ENCODE measurements around the gene GNPTAB.
"Not testable (repeated sequence)": the region's sequence is repeated elsewhere in the genome, so short reads cannot be mapped to it uniquely, and the experiment has no call there.

The GNPTAB gene

GRCh38 chr12:101813117-101813516, 17.6 kb downstream of the GNPTAB start:
- no peak for DNase-seq (ENCODE audit: low read depth, low spot score)
- H3K27me3 ChIP-seq (ENCODE audit: insufficient read depth, insufficient read length): no peaks in the 10 kb centered on the region
- no peak for TF ChIP-seq ZNF274 (IDR thresholded peaks at IDR 0.05; ENCODE audit: low read depth, low read length)
- TF ChIP-seq YY1 (IDR thresholded peaks at IDR 0.05; ENCODE audit: insufficient read depth, insufficient read length): no peak
- no peak for TF ChIP-seq SUZ12 (IDR thresholded peaks at IDR 0.05; ENCODE audit: extremely low read depth, insufficient read depth, insufficient read length)

DNA sequence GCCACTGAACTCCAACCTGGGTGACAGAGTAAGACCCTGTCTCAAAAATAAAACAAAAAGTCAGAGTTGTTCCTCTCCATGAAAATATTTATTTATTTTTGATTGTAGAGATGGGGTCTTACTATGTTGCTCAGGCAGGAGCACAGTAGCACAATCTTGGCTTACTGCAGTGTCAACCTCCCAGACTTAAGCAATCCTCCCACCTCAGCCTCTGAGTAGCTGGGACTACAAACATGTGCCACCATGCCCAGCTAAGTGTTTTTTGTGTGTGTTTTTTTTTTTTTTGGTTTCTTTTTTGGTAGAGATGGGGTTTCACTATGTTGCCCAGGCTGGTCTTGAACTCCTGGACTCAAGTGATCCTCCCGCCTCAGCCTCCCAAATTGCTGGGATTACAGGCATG, 18.0 kb downstream of the GNPTAB start:
- H3K36me3 ChIP-seq (ENCODE audit: insufficient read depth, insufficient read length, low read length); DNase-seq (ENCODE audit: low read depth, low spot score); H3K9ac ChIP-seq (ENCODE audit: insufficient read length, low read depth); H3K9me3 ChIP-seq (ENCODE audit: insufficient read depth, low read length); H3K4me1 ChIP-seq (ENCODE audit: insufficient read depth, insufficient read length); H3K27me3 ChIP-seq (ENCODE audit: insufficient read depth, insufficient read length); H3K4me3 ChIP-seq (ENCODE audit: insufficient read length, low read depth): not testable (repeated sequence)

More at GRCh38 chr12:101813117-101813516, 17.6 kb downstream of the GNPTAB start:
- no peaks in the 10 kb centered on the region for H3K4me1 ChIP-seq (ENCODE audit: insufficient read depth, insufficient read length)
- no peaks in the 10 kb centered on the region for H3K36me3 ChIP-seq (ENCODE audit: insufficient read depth, insufficient read length, low read length)
- H3K9ac ChIP-seq (ENCODE audit: insufficient read length, low read depth): no peak overlapping the region
- no peak overlapping the region for H3K4me3 ChIP-seq (ENCODE audit: insufficient read length, low read depth)
- no peaks in the 10 kb centered on the region for H3K9me3 ChIP-seq (ENCODE audit: insufficient read depth, low read length)

GRCh38 chr12:101811342-101811741, 19.4 kb downstream of the GNPTAB start:
- H3K4me1 ChIP-seq (ENCODE audit: insufficient read depth, insufficient read length); H3K9ac ChIP-seq (ENCODE audit: insufficient read length, low read depth); H3K9me3 ChIP-seq (ENCODE audit: insufficient read depth, low read length); DNase-seq (ENCODE audit: low read depth, low spot score); H3K36me3 ChIP-seq (ENCODE audit: insufficient read depth, insufficient read length, low read length); H3K27me3 ChIP-seq (ENCODE audit: insufficient read depth, insufficient read length); H3K4me3 ChIP-seq (ENCODE audit: insufficient read length, low read depth): not testable (repeated sequence)

DNA sequence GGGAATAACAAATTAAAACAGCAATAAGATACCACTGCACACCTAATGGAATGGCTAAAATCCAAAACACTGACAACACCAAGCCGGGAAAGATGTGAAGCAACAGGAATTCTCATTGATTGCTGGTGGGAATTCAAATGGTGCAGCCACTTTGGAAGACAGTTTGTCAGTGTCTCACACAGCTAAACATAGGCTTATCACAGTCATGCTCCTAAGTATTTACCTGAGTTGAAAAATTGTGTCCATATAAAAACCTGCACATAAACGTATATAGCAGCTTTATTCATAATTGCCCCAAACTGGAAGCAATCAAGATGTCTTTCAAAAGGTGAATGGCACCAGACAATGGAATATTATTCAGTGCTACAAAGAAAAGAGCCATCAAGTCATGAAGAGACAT, 21.6 kb downstream of the GNPTAB start:
- Histone ChIP-seq H3K4me1 (ENCODE audit: insufficient read depth, insufficient read length) (no peaks in the 10 kb centered on the region), H3K9me3 (ENCODE audit: insufficient read depth, low read length) (no peaks in the 10 kb centered on the region), H3K27me3 (ENCODE audit: insufficient read depth, insufficient read length) (no peaks in the 10 kb centered on the region), H3K9ac (ENCODE audit: insufficient read length, low read depth) (no peak overlapping the region), H3K36me3 (ENCODE audit: insufficient read depth, insufficient read length, low read length) (no peaks in the 10 kb centered on the region), H3K4me3 (ENCODE audit: insufficient read length, low read depth) (no peak overlapping the region)
- TF ChIP-seq SUZ12 (IDR thresholded peaks at IDR 0.05; ENCODE audit: extremely low read depth, insufficient read depth, insufficient read length) (no peak), YY1 (IDR thresholded peaks at IDR 0.05; ENCODE audit: insufficient read depth, insufficient read length) (no peak)
- no peak for DNase-seq (ENCODE audit: low read depth, low spot score)

DNA sequence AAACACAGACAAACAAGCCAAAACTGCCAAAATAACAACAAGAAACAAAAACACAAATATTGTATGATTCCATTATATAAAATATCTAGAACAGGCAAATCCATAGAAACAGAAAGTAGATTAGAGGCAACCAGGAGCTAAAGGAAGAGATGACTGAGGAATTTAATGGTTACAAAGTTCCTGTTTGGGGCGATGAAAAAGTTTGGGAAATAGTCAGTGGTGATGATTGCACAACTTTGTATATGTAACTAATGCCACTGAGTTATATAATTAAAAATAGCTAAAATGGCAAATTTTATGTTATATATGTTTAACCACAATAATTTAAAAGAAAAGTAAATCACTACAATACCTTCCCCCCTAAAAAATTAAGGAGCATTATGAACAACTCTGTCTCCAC, 24.5 kb downstream of the GNPTAB start:
- Histone ChIP-seq H3K4me1 (ENCODE audit: insufficient read depth, insufficient read length) (no peaks in the 10 kb centered on the region), H3K9me3 (ENCODE audit: insufficient read depth, low read length) (no peaks in the 10 kb centered on the region), H3K36me3 (ENCODE audit: insufficient read depth, insufficient read length, low read length) (no peaks in the 10 kb centered on the region), H3K4me3 (ENCODE audit: insufficient read length, low read depth) (no peak overlapping the region), H3K9ac (ENCODE audit: insufficient read length, low read depth) (no peak overlapping the region), H3K27me3 (ENCODE audit: insufficient read depth, insufficient read length) (no peaks in the 10 kb centered on the region)
- DNase-seq (ENCODE audit: low read depth, low spot score): no peak
- TF ChIP-seq ZNF274 (IDR thresholded peaks at IDR 0.05; ENCODE audit: low read depth, low read length) (no peak), SUZ12 (IDR thresholded peaks at IDR 0.05; ENCODE audit: extremely low read depth, insufficient read depth, insufficient read length) (no peak), YY1 (IDR thresholded peaks at IDR 0.05; ENCODE audit: insufficient read depth, insufficient read length) (no peak)

DNA sequence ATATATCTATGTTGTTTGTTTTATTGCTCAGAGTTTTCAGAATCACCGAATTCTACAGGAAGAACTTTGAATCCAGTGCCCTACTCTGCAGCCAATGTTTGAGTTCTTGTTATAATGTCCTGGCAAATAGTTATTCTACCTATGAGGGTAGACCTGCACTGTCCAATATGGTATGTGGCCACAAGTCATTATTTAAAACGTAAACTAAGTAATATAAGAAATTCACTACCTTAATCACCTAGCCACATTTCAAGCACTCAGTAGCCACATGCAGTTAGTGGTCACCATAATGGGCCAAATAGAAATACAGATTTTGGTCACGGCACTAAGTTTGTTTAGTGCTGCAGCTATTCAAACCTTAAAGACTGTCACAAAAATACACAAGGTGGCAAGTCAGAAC, 26.4 kb downstream of the GNPTAB start:
- no peaks in the 10 kb centered on the region for H3K36me3 ChIP-seq (ENCODE audit: insufficient read depth, insufficient read length, low read length)
- no peak overlapping the region for H3K4me3 ChIP-seq (ENCODE audit: insufficient read length, low read depth)
- TF ChIP-seq ZNF274 (IDR thresholded peaks at IDR 0.05; ENCODE audit: low read depth, low read length) (no peak), SUZ12 (IDR thresholded peaks at IDR 0.05; ENCODE audit: extremely low read depth, insufficient read depth, insufficient read length) (no peak), YY1 (IDR thresholded peaks at IDR 0.05; ENCODE audit: insufficient read depth, insufficient read length) (no peak)
- H3K9me3 ChIP-seq (ENCODE audit: insufficient read depth, low read length): no peaks in the 10 kb centered on the region
- H3K27me3 ChIP-seq (ENCODE audit: insufficient read depth, insufficient read length): no peaks in the 10 kb centered on the region
- no peak for DNase-seq (ENCODE audit: low read depth, low spot score)
- H3K4me1 ChIP-seq (ENCODE audit: insufficient read depth, insufficient read length): no peaks in the 10 kb centered on the region
- no peak overlapping the region for H3K9ac ChIP-seq (ENCODE audit: insufficient read length, low read depth)

DNA sequence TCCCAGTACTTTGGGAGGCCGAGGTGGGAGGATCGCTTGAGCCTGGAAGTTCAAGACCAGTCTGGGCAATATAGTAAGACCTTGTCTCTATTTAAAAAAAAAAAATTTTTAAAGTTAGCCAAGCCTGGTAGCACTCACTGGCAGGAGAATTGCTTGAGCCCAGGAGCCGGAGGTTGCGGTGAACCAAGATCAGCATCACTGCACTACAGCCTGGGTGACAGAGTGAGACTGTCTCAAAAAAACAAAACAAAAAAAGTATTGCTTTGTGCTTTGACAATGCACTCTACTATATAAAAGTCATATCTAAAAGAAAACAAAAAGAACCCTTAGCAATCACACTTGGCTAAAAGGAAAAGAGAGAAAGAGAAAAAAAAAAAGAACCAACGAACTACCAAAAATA, 26.8 kb downstream of the GNPTAB start:
- DNase-seq (ENCODE audit: low read depth, low spot score): no peak
- Histone ChIP-seq H3K9ac (ENCODE audit: insufficient read length, low read depth) (no peak overlapping the region), H3K9me3 (ENCODE audit: insufficient read depth, low read length) (no peaks in the 10 kb centered on the region), H3K36me3 (ENCODE audit: insufficient read depth, insufficient read length, low read length) (no peaks in the 10 kb centered on the region), H3K27me3 (ENCODE audit: insufficient read depth, insufficient read length) (no peaks in the 10 kb centered on the region), H3K4me3 (ENCODE audit: insufficient read length, low read depth) (no peak overlapping the region), H3K4me1 (ENCODE audit: insufficient read depth, insufficient read length) (no peaks in the 10 kb centered on the region)
- TF ChIP-seq ZNF274 (IDR thresholded peaks at IDR 0.05; ENCODE audit: low read depth, low read length) (no peak), SUZ12 (IDR thresholded peaks at IDR 0.05; ENCODE audit: extremely low read depth, insufficient read depth, insufficient read length) (no peak)

GRCh38 chr12:101802486-101802885, 28.3 kb downstream of the GNPTAB start:
- TF ChIP-seq ZNF274 (IDR thresholded peaks at IDR 0.05; ENCODE audit: low read depth, low read length): no peak
- no peak for TF ChIP-seq YY1 (IDR thresholded peaks at IDR 0.05; ENCODE audit: insufficient read depth, insufficient read length)
- no peak for TF ChIP-seq SUZ12 (IDR thresholded peaks at IDR 0.05; ENCODE audit: extremely low read depth, insufficient read depth, insufficient read length)
- Histone ChIP-seq H3K36me3 (ENCODE audit: insufficient read depth, insufficient read length, low read length) (no peaks in the 10 kb centered on the region), H3K27me3 (ENCODE audit: insufficient read depth, insufficient read length) (no peaks in the 10 kb centered on the region), H3K9me3 (ENCODE audit: insufficient read depth, low read length) (no peaks in the 10 kb centered on the region), H3K9ac (ENCODE audit: insufficient read length, low read depth) (no peak overlapping the region), H3K4me3 (ENCODE audit: insufficient read length, low read depth) (no peak overlapping the region), H3K4me1 (ENCODE audit: insufficient read depth, insufficient read length) (no peaks in the 10 kb centered on the region)
- DNase-seq (ENCODE audit: low read depth, low spot score): no peak

Measured in NT2/D1 (cell line).